Esophagus squamous epithelium (tissue), 4 donors: ENCODE measurements around the gene SFPQ.

ENCODE experiments used
- POLR2A ChIP-seq, 4 donors: fragments of 450-650 bp; IDR thresholded peaks; one replicate each; pipeline ENCODE4 v1.6.1; 2017; ENCODE audit warnings: antibody characterized with exemption in 4 of 4, mild to moderate bottlenecking in 4 of 4, moderate library complexity in 3 of 4
- TF ChIP-seq, protein P1 (sequence below), 6 experiments: fragments of 450-650 bp in 4 of 6; fragments of 200-600 bp in 2 of 6; sonication (generic) in 2 of 6; IDR thresholded peaks; one replicate each; pipeline ENCODE4 v1.5.1; 2016 to 2019; ENCODE audit warnings: antibody characterized with exemption in 6 of 6, mild to moderate bottlenecking in 4 of 6, moderate library complexity in 4 of 6

DNA sequence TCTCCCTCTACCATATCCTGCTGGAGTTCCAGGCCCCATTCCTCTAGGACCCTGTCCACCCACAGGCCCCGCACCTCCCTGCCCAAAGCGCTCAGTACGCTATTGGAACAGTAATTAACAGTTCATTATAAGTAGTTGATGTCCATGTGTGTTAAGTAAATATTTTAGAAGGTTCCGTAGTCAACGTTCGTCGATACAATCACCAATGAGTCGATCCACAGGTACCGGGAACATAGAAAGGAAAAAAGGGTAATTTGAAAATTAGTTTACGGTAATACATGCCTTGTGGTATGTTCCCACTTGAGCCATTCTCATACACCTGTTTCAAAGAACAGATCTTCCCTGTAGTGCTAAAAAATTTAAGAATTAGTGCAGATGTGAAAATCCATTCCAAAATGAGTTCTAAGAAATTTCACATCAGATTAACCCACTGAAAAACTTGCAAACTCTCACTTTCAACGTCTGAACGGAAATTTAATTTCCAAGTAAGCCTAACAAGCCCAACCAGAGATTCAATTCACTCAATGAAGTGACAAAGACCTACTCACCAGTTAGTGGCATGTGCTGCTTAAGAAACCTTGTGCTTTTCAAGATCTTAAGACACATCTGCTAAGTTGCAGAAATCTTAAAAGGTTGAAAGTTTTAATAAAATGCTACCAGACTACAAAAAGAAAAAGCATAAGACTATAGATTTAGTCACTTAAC lies 8.3 kb downstream of the SFPQ start:
- TF ChIP-seq, protein P1, sequence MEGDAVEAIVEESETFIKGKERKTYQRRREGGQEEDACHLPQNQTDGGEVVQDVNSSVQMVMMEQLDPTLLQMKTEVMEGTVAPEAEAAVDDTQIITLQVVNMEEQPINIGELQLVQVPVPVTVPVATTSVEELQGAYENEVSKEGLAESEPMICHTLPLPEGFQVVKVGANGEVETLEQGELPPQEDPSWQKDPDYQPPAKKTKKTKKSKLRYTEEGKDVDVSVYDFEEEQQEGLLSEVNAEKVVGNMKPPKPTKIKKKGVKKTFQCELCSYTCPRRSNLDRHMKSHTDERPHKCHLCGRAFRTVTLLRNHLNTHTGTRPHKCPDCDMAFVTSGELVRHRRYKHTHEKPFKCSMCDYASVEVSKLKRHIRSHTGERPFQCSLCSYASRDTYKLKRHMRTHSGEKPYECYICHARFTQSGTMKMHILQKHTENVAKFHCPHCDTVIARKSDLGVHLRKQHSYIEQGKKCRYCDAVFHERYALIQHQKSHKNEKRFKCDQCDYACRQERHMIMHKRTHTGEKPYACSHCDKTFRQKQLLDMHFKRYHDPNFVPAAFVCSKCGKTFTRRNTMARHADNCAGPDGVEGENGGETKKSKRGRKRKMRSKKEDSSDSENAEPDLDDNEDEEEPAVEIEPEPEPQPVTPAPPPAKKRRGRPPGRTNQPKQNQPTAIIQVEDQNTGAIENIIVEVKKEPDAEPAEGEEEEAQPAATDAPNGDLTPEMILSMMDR (IDR thresholded peaks at IDR 0.05) = no peak
- TF ChIP-seq POLR2A (IDR thresholded peaks at IDR 0.05) = no peak
